ENCODE results near the gene FSHR.

Gene FSHR

GRCh38 chr2:49070716-49071115 lies 83.6 kb downstream of the FSHR start:
- no peak for DNase-seq (ENCODE audit: insufficient read length, low spot score)
- TF ChIP-seq POLR2A (IDR thresholded peaks at IDR 0.05; ENCODE audit: low read depth, low read length): no peak
- FAIRE-seq: no peak

- DNase-seq (ENCODE audit: insufficient read length, low spot score): no peak
- TF ChIP-seq POLR2A (IDR thresholded peaks at IDR 0.05; ENCODE audit: low read depth, low read length): no peak
- no peak for FAIRE-seq
Observed at GRCh38 chr2:49069829-49070228, 84.5 kb downstream of the FSHR start.

GRCh38 chr2:49068613-49069012 lies 85.7 kb downstream of the FSHR start:
- DNase-seq (ENCODE audit: insufficient read length, low spot score) (no peak), FAIRE-seq (no peak)

GRCh38 chr2:49067971-49068370 lies 86.3 kb downstream of the FSHR start:
- DNase-seq (ENCODE audit: insufficient read length, low spot score) (no peak), FAIRE-seq (no peak)
- no peak for TF ChIP-seq POLR2A (IDR thresholded peaks at IDR 0.05; ENCODE audit: low read depth, low read length)

More at GRCh38 chr2:49068613-49069012, 85.7 kb downstream of the FSHR start:
- no peak for TF ChIP-seq POLR2A (IDR thresholded peaks at IDR 0.05; ENCODE audit: low read depth, low read length)

GRCh38 chr2:49053156-49053555 lies 101.2 kb downstream of the FSHR start:
- no peak for TF ChIP-seq POLR2A (IDR thresholded peaks at IDR 0.05; ENCODE audit: low read depth, low read length)
- FAIRE-seq: no peak
- DNase-seq (ENCODE audit: insufficient read length, low spot score): no peak

- DNase-seq (ENCODE audit: insufficient read length, low spot score) (no peak), FAIRE-seq (no peak)
- no peak for TF ChIP-seq POLR2A (IDR thresholded peaks at IDR 0.05; ENCODE audit: low read depth, low read length)
Observed at GRCh38 chr2:49050265-49050664, 104.0 kb downstream of the FSHR start.

GRCh38 chr2:49049161-49049560 lies 105.2 kb downstream of the FSHR start:
- no peak for FAIRE-seq
- no peak for DNase-seq (ENCODE audit: insufficient read length, low spot score)
- TF ChIP-seq POLR2A (IDR thresholded peaks at IDR 0.05; ENCODE audit: low read depth, low read length): no peak

- no peak for TF ChIP-seq POLR2A (IDR thresholded peaks at IDR 0.05; ENCODE audit: low read depth, low read length)
- DNase-seq (ENCODE audit: insufficient read length, low spot score) (no peak), FAIRE-seq (no peak)
Observed at GRCh38 chr2:49045083-49045482, 109.2 kb downstream of the FSHR start.

- no peak for TF ChIP-seq POLR2A (IDR thresholded peaks at IDR 0.05; ENCODE audit: low read depth, low read length)
- no peak for FAIRE-seq
Observed at GRCh38 chr2:49044350-49045079, 109.8 kb downstream of the FSHR start.

GRCh38 chr2:49043405-49043982 lies 110.8 kb downstream of the FSHR start:
- FAIRE-seq (no peak), DNase-seq (ENCODE audit: insufficient read length, low spot score) (no peak)
- no peak for TF ChIP-seq POLR2A (IDR thresholded peaks at IDR 0.05; ENCODE audit: low read depth, low read length)

More at GRCh38 chr2:49044350-49045079, 109.8 kb downstream of the FSHR start:
- no peak for DNase-seq (ENCODE audit: insufficient read length, low spot score)

GRCh38 chr2:49042488-49042887 lies 111.8 kb downstream of the FSHR start:
- FAIRE-seq: no peak
- TF ChIP-seq POLR2A (IDR thresholded peaks at IDR 0.05; ENCODE audit: low read depth, low read length): no peak
- no peak for DNase-seq (ENCODE audit: insufficient read length, low spot score)

GRCh38 chr2:49041061-49041460 lies 113.3 kb downstream of the FSHR start:
- TF ChIP-seq POLR2A (IDR thresholded peaks at IDR 0.05; ENCODE audit: low read depth, low read length): no peak
- FAIRE-seq (no peak), DNase-seq (ENCODE audit: insufficient read length, low spot score) (no peak)

GRCh38 chr2:49037197-49037596 lies 117.1 kb downstream of the FSHR start:
- FAIRE-seq (no peak), DNase-seq (ENCODE audit: insufficient read length, low spot score) (no peak)
- TF ChIP-seq POLR2A (IDR thresholded peaks at IDR 0.05; ENCODE audit: low read depth, low read length): no peak

- no peak for TF ChIP-seq POLR2A (IDR thresholded peaks at IDR 0.05; ENCODE audit: low read depth, low read length)
- FAIRE-seq (no peak), DNase-seq (ENCODE audit: insufficient read length, low spot score) (no peak)
Observed at GRCh38 chr2:49035481-49035880, 118.8 kb downstream of the FSHR start.
